Superior temporal gyrus (tissue), 1 donor: ENCODE measurements around the gene SSBP3.
"Not testable (repeated sequence)": the region's sequence is repeated elsewhere in the genome, so short reads cannot be mapped to it uniquely, and the experiment has no call there.

ENCODE experiments used
- DNase-seq: peaks from one replicate; pipeline ENCODE4 v3.0.0-alpha.2; 2016; ENCODE audit errors: extremely low spot score

SSBP3 gene

GRCh38 chr1:54244655-54245054, 161.5 kb downstream of the SSBP3 start:
- DNase-seq, result no peak

GRCh38 chr1:54243022-54243421, 163.2 kb downstream of the SSBP3 start:
- no peak for DNase-seq

- DNase-seq, result no peak
These were observed 164.8 kb downstream of the SSBP3 start for GRCh38 chr1:54241364-54241763.

- DNase-seq, result no peak
These were observed 165.4 kb downstream of the SSBP3 start for GRCh38 chr1:54240741-54241335.

GRCh38 chr1:54239631-54240031, 166.6 kb downstream of the SSBP3 start:
- DNase-seq, result peak; percentile 69

GRCh38 chr1:54239035-54239383, 167.2 kb downstream of the SSBP3 start:
- DNase-seq, result no peak

- DNase-seq, result no peak
These were observed 167.7 kb downstream of the SSBP3 start for GRCh38 chr1:54238353-54239034.

GRCh38 chr1:54237586-54237985, 168.6 kb downstream of the SSBP3 start:
- no peak for DNase-seq

GRCh38 chr1:54234284-54234683, 171.9 kb downstream of the SSBP3 start:
- DNase-seq, result no peak

- DNase-seq, result not testable (repeated sequence)
These were observed 173.0 kb downstream of the SSBP3 start for GRCh38 chr1:54233196-54233595.

- DNase-seq, result no peak
These were observed 175.5 kb downstream of the SSBP3 start for GRCh38 chr1:54230507-54231339.

- DNase-seq, result no peak
These were observed 176.8 kb downstream of the SSBP3 start for GRCh38 chr1:54229281-54229891.

- no peak for DNase-seq
These were observed 177.5 kb downstream of the SSBP3 start for GRCh38 chr1:54228638-54229079.

GRCh38 chr1:54227891-54228310, 178.3 kb downstream of the SSBP3 start:
- no peak for DNase-seq

GRCh38 chr1:54227091-54227602, 179.0 kb downstream of the SSBP3 start:
- DNase-seq, result no peak

GRCh38 chr1:54225986-54226559, 180.1 kb downstream of the SSBP3 start:
- DNase-seq, result no peak

- no peak for DNase-seq
These were observed 180.8 kb downstream of the SSBP3 start for GRCh38 chr1:54225378-54225777.

GRCh38 chr1:54224233-54224632, 182.0 kb downstream of the SSBP3 start:
- no peak for DNase-seq

- no peak for DNase-seq
These were observed 182.6 kb downstream of the SSBP3 start for GRCh38 chr1:54223441-54224202.

GRCh38 chr1:54222711-54223110, 183.5 kb downstream of the SSBP3 start:
- DNase-seq, result no peak
